Uterus (tissue), 4 donors: ENCODE measurements around the gene CD200R1. TPM values are rescaled to one million over a fixed set of nuclear protein-coding genes. Genes with fewer than 3 reads are reported as not detected.

Experiments used
- DNase-seq, 2 donors: peaks; one replicate each; pipeline ENCODE4 v3.0.0-alpha.2; 2019 to 2020
- H3K27ac ChIP-seq, 2 donors: fragments of 200-600 bp; sonication (generic); 1 replicate in 1 of 2; 2 replicates in 1 of 2; pipeline ENCODE4 v1.5.1; 2016 to 2018
- H3K27me3 ChIP-seq, 2 donors: fragments of 200-600 bp; sonication (generic); one replicate each; pipeline ENCODE4 v1.5.1; 2018 to 2019; ENCODE audit warnings: control low read depth in 1 of 2
- H3K36me3 ChIP-seq, 2 donors: fragments of 200-600 bp; sonication (generic); one replicate each; pipeline ENCODE4 v1.5.1; 2019; ENCODE audit warnings: control low read depth in 1 of 2
- H3K4me1 ChIP-seq, 2 donors: fragments of 200-600 bp; sonication (generic); one replicate each; pipeline ENCODE4 v1.5.1; 2018 to 2019; ENCODE audit warnings: control low read depth in 1 of 2
- H3K4me3 ChIP-seq, 2 donors: fragments of 200-600 bp; sonication (generic); 1 replicate in 1 of 2; 2 replicates in 1 of 2; pipeline ENCODE4 v1.5.1; 2018 to 2019; ENCODE audit warnings: mild to moderate bottlenecking in 1 of 2
- H3K9me3 ChIP-seq, 2 donors: fragments of 200-600 bp; sonication (generic); one replicate each; pipeline ENCODE4 v1.5.1; 2019; ENCODE audit warnings: control low read depth in 1 of 2
- POLR2A ChIP-seq, 2 donors: fragments of 450-650 bp; IDR thresholded peaks; one replicate each; pipeline ENCODE4 v1.6.1; 2016; ENCODE audit warnings: antibody characterized with exemption in 2 of 2, mild to moderate bottlenecking in 1 of 2, moderate library complexity in 1 of 2
- intact Hi-C: fragments of 100-400 bp; cut with DNase I; formaldehyde crosslinking; loops from one replicate; pipeline ENCODE4 v1.15.1; 2023; ENCODE audit warnings: low total_unique reads
- total RNA-seq, 4 donors: library from RNA; depleted of rRNA in 3 of 4; stranded (reverse); fragments of >200 nt in 3 of 4; gene quantifications; one replicate each; pipeline versions ENCODE4 v1.1.0 to v1.2.4, GENCODE V29; 2014 to 2023
- TF ChIP-seq, protein P1 (sequence below), 4 experiments: fragments of 200-600 bp in 2 of 4; fragments of 450-650 bp in 2 of 4; sonication (generic) in 2 of 4; IDR thresholded peaks; one replicate each; pipeline ENCODE4 v1.5.1; 2016 to 2019; ENCODE audit warnings: antibody characterized with exemption in 4 of 4, mild to moderate bottlenecking in 2 of 4, moderate library complexity in 1 of 4
- donor health status: DM: yes; HTN: yes; CAD: no.

The CD200R1 gene
- total RNA-seq, 4 donors from 2014 or later: 0.40 to 5.7 (median 1.5) TPM; not detected in 1

GRCh38 chr3:112897791-112898190 is 77.1 kb downstream of the CD200R1 start:
- intact Hi-C loops: no loop called here

GRCh38 chr3:112894258-112894657 is 80.6 kb downstream of the CD200R1 start:
- Histone ChIP-seq H3K9me3 (no peaks in the 10 kb centered on the region), H3K4me1 (no peaks in the 10 kb centered on the region), H3K4me3 (no peak overlapping the region), H3K27ac (no peak overlapping the region), H3K36me3 (no peaks in the 10 kb centered on the region), H3K27me3 (no peaks in the 10 kb centered on the region)
- intact Hi-C loops: no loop called here
- no peak for TF ChIP-seq POLR2A (IDR thresholded peaks at IDR 0.05)
- TF ChIP-seq, protein P1, sequence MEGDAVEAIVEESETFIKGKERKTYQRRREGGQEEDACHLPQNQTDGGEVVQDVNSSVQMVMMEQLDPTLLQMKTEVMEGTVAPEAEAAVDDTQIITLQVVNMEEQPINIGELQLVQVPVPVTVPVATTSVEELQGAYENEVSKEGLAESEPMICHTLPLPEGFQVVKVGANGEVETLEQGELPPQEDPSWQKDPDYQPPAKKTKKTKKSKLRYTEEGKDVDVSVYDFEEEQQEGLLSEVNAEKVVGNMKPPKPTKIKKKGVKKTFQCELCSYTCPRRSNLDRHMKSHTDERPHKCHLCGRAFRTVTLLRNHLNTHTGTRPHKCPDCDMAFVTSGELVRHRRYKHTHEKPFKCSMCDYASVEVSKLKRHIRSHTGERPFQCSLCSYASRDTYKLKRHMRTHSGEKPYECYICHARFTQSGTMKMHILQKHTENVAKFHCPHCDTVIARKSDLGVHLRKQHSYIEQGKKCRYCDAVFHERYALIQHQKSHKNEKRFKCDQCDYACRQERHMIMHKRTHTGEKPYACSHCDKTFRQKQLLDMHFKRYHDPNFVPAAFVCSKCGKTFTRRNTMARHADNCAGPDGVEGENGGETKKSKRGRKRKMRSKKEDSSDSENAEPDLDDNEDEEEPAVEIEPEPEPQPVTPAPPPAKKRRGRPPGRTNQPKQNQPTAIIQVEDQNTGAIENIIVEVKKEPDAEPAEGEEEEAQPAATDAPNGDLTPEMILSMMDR (IDR thresholded peaks at IDR 0.05): no peak
- DNase-seq: no peak

More at GRCh38 chr3:112897791-112898190, 77.1 kb downstream of the CD200R1 start:
- no peaks in the 10 kb centered on the region for H3K27me3 ChIP-seq
- TF ChIP-seq, protein P1 (IDR thresholded peaks at IDR 0.05): no peak
- no peak for TF ChIP-seq POLR2A (IDR thresholded peaks at IDR 0.05)
- no peaks in the 10 kb centered on the region for H3K4me1 ChIP-seq
- no peak for DNase-seq
- H3K9me3 ChIP-seq: no peaks in the 10 kb centered on the region
- H3K27ac ChIP-seq: no peak overlapping the region
- no peaks in the 10 kb centered on the region for H3K36me3 ChIP-seq
- H3K4me3 ChIP-seq: no peak overlapping the region

GRCh38 chr3:112889357-112889756 is 85.5 kb downstream of the CD200R1 start:
- no peaks in the 10 kb centered on the region for H3K9me3 ChIP-seq
- H3K27me3 ChIP-seq: no peaks in the 10 kb centered on the region
- no peak overlapping the region for H3K4me3 ChIP-seq
- no peak overlapping the region for H3K27ac ChIP-seq
- no peaks in the 10 kb centered on the region for H3K36me3 ChIP-seq
- H3K4me1 ChIP-seq: no peaks in the 10 kb centered on the region
- no peak for TF ChIP-seq POLR2A (IDR thresholded peaks at IDR 0.05)
- TF ChIP-seq, protein P1 (IDR thresholded peaks at IDR 0.05): no peak
- DNase-seq: no peak
- intact Hi-C loops: no loop called here

DNA sequence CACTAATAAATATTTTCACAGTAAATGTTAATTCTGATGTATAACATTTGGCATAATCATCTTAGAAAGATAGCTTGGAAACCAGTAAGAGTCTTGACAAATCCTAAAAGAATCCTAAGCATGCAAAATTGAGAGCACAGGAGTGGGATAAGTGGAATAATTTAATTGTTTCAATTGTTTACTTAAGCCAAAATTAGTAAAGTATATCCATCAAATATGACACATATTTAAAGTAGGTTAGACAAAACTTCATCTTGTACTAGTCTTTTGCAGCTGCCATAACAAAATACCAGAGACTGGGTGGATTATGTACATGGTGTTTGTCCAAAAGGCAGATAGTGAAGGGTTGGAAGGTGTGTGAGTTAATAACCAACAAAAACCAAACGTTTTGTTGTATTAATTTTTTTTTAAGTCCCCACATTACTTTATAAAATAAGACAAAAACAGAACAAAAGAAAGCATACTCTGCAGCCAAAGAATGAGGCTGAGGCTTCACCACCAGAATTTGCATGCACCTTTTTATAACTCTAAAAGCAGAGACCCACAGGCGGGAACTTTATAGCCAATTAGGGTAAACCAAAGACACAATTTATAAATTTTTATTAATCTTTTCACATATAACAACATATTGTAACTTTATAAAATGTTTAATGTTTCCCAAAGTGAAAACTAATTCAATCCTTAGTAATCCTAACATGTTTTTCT is 86.4 kb downstream of the CD200R1 start:
- Histone ChIP-seq H3K9me3 (no peaks in the 10 kb centered on the region), H3K36me3 (no peaks in the 10 kb centered on the region), H3K4me1 (no peaks in the 10 kb centered on the region), H3K27me3 (no peaks in the 10 kb centered on the region), H3K27ac (no peak overlapping the region), H3K4me3 (no peak overlapping the region)
- intact Hi-C loops: no loop called here
- DNase-seq: no peak
- no peak for TF ChIP-seq POLR2A (IDR thresholded peaks at IDR 0.05)
- TF ChIP-seq, protein P1 (IDR thresholded peaks at IDR 0.05): no peak

GRCh38 chr3:112884678-112885290 is 90.1 kb downstream of the CD200R1 start:
- DNase-seq: no peak
- TF ChIP-seq, protein P1 (IDR thresholded peaks at IDR 0.05): no peak
- intact Hi-C loops: no loop called here
- no peaks in the 10 kb centered on the region for H3K27me3 ChIP-seq
- H3K9me3 ChIP-seq: no peaks in the 10 kb centered on the region
- no peak overlapping the region for H3K27ac ChIP-seq
- H3K36me3 ChIP-seq: no peaks in the 10 kb centered on the region
- no peak overlapping the region for H3K4me3 ChIP-seq
- no peaks in the 10 kb centered on the region for H3K4me1 ChIP-seq
